Measurements from ENCODE around the gene NRF1.

NRF1 gene

GRCh38 chr7:129781928-129782817, 170.7 kb downstream of the NRF1 start:
- DNase-seq (ENCODE audit: insufficient read length, low spot score): no peak
- FAIRE-seq: no peak
- TF ChIP-seq POU2F2 (IDR thresholded peaks at IDR 0.05; ENCODE audit: low read depth, low read length) (no peak), POLR2A (IDR thresholded peaks at IDR 0.05; ENCODE audit: low read depth, low read length) (no peak), TAF1 (IDR thresholded peaks at IDR 0.05; ENCODE audit: low read depth, low read length) (no peak), SPI1 (IDR thresholded peaks at IDR 0.05; ENCODE audit: low read depth, low read length) (no peak), POLR2AphosphoS5 (IDR thresholded peaks at IDR 0.05; ENCODE audit: low read depth, low read length) (no peak), PAX5 (IDR thresholded peaks at IDR 0.05; ENCODE audit: insufficient read depth, low read length, severe bottlenecking) (no peak)

GRCh38 chr7:129782818-129783583, 171.5 kb downstream of the NRF1 start:
- FAIRE-seq: no peak
- no peak for DNase-seq (ENCODE audit: insufficient read length, low spot score)
- no peak for TF ChIP-seq POLR2AphosphoS5 (IDR thresholded peaks at IDR 0.05; ENCODE audit: low read depth, low read length)
- no peak for TF ChIP-seq PAX5 (IDR thresholded peaks at IDR 0.05; ENCODE audit: insufficient read depth, low read length, severe bottlenecking)
- no peak for TF ChIP-seq POU2F2 (IDR thresholded peaks at IDR 0.05; ENCODE audit: low read depth, low read length)
- TF ChIP-seq TAF1 (IDR thresholded peaks at IDR 0.05; ENCODE audit: low read depth, low read length): no peak
- TF ChIP-seq POLR2A (IDR thresholded peaks at IDR 0.05; ENCODE audit: low read depth, low read length): no peak
- TF ChIP-seq SPI1 (IDR thresholded peaks at IDR 0.05; ENCODE audit: low read depth, low read length): no peak

- DNase-seq (ENCODE audit: insufficient read length, low spot score) (no peak), FAIRE-seq (no peak)
- TF ChIP-seq POLR2AphosphoS5 (IDR thresholded peaks at IDR 0.05; ENCODE audit: low read depth, low read length) (no peak), POLR2A (IDR thresholded peaks at IDR 0.05; ENCODE audit: low read depth, low read length) (no peak), POU2F2 (IDR thresholded peaks at IDR 0.05; ENCODE audit: low read depth, low read length) (no peak), SPI1 (IDR thresholded peaks at IDR 0.05; ENCODE audit: low read depth, low read length) (no peak), PAX5 (IDR thresholded peaks at IDR 0.05; ENCODE audit: insufficient read depth, low read length, severe bottlenecking) (no peak), TAF1 (IDR thresholded peaks at IDR 0.05; ENCODE audit: low read depth, low read length) (no peak)
These were observed 172.0 kb downstream of the NRF1 start for GRCh38 chr7:129783584-129783919.

GRCh38 chr7:129784437-129784782, 172.9 kb downstream of the NRF1 start:
- no peak for DNase-seq (ENCODE audit: insufficient read length, low spot score)
- TF ChIP-seq SPI1 (IDR thresholded peaks at IDR 0.05; ENCODE audit: low read depth, low read length) (no peak), TAF1 (IDR thresholded peaks at IDR 0.05; ENCODE audit: low read depth, low read length) (no peak), PAX5 (IDR thresholded peaks at IDR 0.05; ENCODE audit: insufficient read depth, low read length, severe bottlenecking) (no peak), POU2F2 (IDR thresholded peaks at IDR 0.05; ENCODE audit: low read depth, low read length) (no peak), POLR2AphosphoS5 (IDR thresholded peaks at IDR 0.05; ENCODE audit: low read depth, low read length) (no peak), POLR2A (IDR thresholded peaks at IDR 0.05; ENCODE audit: low read depth, low read length) (no peak)
- FAIRE-seq: no peak

- no peak for TF ChIP-seq POLR2AphosphoS5 (IDR thresholded peaks at IDR 0.05; ENCODE audit: low read depth, low read length)
- TF ChIP-seq SPI1 (IDR thresholded peaks at IDR 0.05; ENCODE audit: low read depth, low read length): peak; percentile 80
- FAIRE-seq: no peak
- peak; percentile 66 for DNase-seq (ENCODE audit: insufficient read length, low spot score)
These were observed 173.5 kb downstream of the NRF1 start for GRCh38 chr7:129784783-129785684.

DNA sequence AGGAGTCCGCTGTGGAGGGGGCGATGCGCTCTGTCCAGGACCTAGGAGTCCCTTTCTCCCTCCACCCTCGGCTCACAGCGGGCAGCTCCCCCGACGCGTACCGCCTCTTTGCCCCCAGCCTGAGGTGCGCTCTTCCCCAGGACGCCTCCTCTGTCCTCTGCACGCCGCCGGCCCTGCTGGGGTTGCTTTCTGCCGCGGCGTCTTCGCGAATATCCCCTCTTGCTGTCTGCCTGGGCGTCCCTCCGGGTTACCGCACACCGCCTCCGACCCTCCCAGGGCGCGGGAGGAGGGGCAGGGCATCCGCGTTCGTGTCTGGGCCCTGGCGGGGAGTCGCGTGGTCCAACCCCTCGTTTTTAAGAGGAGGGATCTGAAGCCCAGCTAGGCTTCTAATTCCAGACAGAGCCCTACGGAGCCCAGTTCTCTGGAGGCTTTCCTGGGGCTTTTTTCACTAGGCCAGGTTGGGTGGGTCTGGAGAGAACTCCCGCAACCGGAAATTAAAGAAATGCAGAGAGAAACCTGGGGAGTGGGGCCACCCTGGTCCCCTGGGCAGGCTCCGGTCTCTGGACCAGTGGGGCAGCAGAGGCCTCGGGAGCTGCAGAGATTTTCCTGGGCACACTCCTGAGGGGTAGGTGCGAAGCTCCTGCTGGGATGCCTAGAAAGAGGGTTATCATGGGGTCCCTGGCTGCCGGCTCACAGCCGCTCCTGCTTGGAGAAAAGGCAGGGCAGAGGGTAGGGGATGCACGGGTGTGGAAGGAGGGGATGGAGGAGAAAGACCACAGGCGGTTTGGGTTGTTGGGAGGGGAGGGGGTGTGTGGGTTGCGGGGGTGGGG, 174.4 kb downstream of the NRF1 start:
- TF ChIP-seq POLR2AphosphoS5 (IDR thresholded peaks at IDR 0.05; ENCODE audit: low read depth, low read length) (no peak), POLR2A (IDR thresholded peaks at IDR 0.05; ENCODE audit: low read depth, low read length) (no peak), SPI1 (IDR thresholded peaks at IDR 0.05; ENCODE audit: low read depth, low read length) (no peak), POU2F2 (IDR thresholded peaks at IDR 0.05; ENCODE audit: low read depth, low read length) (no peak), PAX5 (IDR thresholded peaks at IDR 0.05; ENCODE audit: insufficient read depth, low read length, severe bottlenecking) (no peak), TAF1 (IDR thresholded peaks at IDR 0.05; ENCODE audit: low read depth, low read length) (no peak)
- no peak for FAIRE-seq
- no peak for DNase-seq (ENCODE audit: insufficient read length, low spot score)

- no peak for DNase-seq (ENCODE audit: insufficient read length, low spot score)
- no peak for TF ChIP-seq POLR2AphosphoS5 (IDR thresholded peaks at IDR 0.05; ENCODE audit: low read depth, low read length)
- no peak for TF ChIP-seq POU2F2 (IDR thresholded peaks at IDR 0.05; ENCODE audit: low read depth, low read length)
- TF ChIP-seq SPI1 (IDR thresholded peaks at IDR 0.05; ENCODE audit: low read depth, low read length): no peak
- no peak for TF ChIP-seq TAF1 (IDR thresholded peaks at IDR 0.05; ENCODE audit: low read depth, low read length)
- no peak for TF ChIP-seq PAX5 (IDR thresholded peaks at IDR 0.05; ENCODE audit: insufficient read depth, low read length, severe bottlenecking)
- TF ChIP-seq POLR2A (IDR thresholded peaks at IDR 0.05; ENCODE audit: low read depth, low read length): no peak
- no peak for FAIRE-seq
These were observed 175.5 kb downstream of the NRF1 start for GRCh38 chr7:129786825-129787563.

GRCh38 chr7:129789000-129789399, 177.5 kb downstream of the NRF1 start:
- no peak for TF ChIP-seq SPI1 (IDR thresholded peaks at IDR 0.05; ENCODE audit: low read depth, low read length)
- no peak for TF ChIP-seq PAX5 (IDR thresholded peaks at IDR 0.05; ENCODE audit: insufficient read depth, low read length, severe bottlenecking)
- TF ChIP-seq POLR2A (IDR thresholded peaks at IDR 0.05; ENCODE audit: low read depth, low read length): no peak
- no peak for TF ChIP-seq TAF1 (IDR thresholded peaks at IDR 0.05; ENCODE audit: low read depth, low read length)
- TF ChIP-seq POU2F2 (IDR thresholded peaks at IDR 0.05; ENCODE audit: low read depth, low read length): no peak
- TF ChIP-seq POLR2AphosphoS5 (IDR thresholded peaks at IDR 0.05; ENCODE audit: low read depth, low read length): no peak
- FAIRE-seq (no peak), DNase-seq (ENCODE audit: insufficient read length, low spot score) (no peak)
